Mesenchymal stem cell (in vitro differentiated cells and primary cell): ENCODE results near the gene ZFYVE27.

ENCODE experiments used
- DNase-seq: peaks from one replicate; pipeline ENCODE4 v3.0.0-alpha.2; 2013
- H2AFZ ChIP-seq: one replicate; pipeline ENCODE4 v1.6.1; 2013; ENCODE audit warnings: low read depth, mild to moderate bottlenecking, control low read depth, inconsistent platforms, low read length, moderate library complexity
- H2AK5ac ChIP-seq: 2 replicates; pipeline ENCODE4 v1.6.1; 2013; ENCODE audit warnings: low read length, moderate library complexity, mild to moderate bottlenecking, inconsistent platforms; ENCODE audit not compliant: severe bottlenecking
- H2BK120ac ChIP-seq: one replicate; pipeline ENCODE4 v1.6.1; 2013; ENCODE audit warnings: low read depth, mild to moderate bottlenecking, inconsistent platforms, low read length, moderate library complexity
- H2BK12ac ChIP-seq, 2 experiments: one replicate each; pipeline ENCODE4 v1.6.1; 2013; ENCODE audit warnings: inconsistent platforms in 2 of 2, low read length in 2 of 2, mild to moderate bottlenecking in 2 of 2, moderate library complexity in 2 of 2, control low read depth in 1 of 2
- H2BK15ac ChIP-seq: one replicate; pipeline ENCODE4 v1.6.1; 2013; ENCODE audit warnings: mild to moderate bottlenecking, low read depth, inconsistent platforms; ENCODE audit not compliant: poor library complexity, severe bottlenecking
- H2BK5ac ChIP-seq: 2 replicates; pipeline ENCODE4 v1.6.1; 2013; ENCODE audit warnings: low read depth, mild to moderate bottlenecking, low read length, control low read depth, inconsistent platforms; ENCODE audit not compliant: poor library complexity, severe bottlenecking
- H3K14ac ChIP-seq, 2 experiments: one replicate each; pipeline ENCODE4 v1.6.1; 2013; ENCODE audit warnings: inconsistent platforms in 2 of 2, low read length in 2 of 2, control low read depth in 1 of 2, mild to moderate bottlenecking in 1 of 2, moderate library complexity in 1 of 2
- H3K18ac ChIP-seq, 2 experiments: one replicate each; pipeline ENCODE4 v1.6.1; 2013; ENCODE audit warnings: inconsistent platforms in 2 of 2, low read length in 2 of 2, control low read depth in 1 of 2, low read depth in 1 of 2, mild to moderate bottlenecking in 1 of 2
- H3K23ac ChIP-seq, 2 experiments: one replicate each; pipeline ENCODE4 v1.6.1; 2013; ENCODE audit warnings: inconsistent platforms in 2 of 2, low read length in 2 of 2, mild to moderate bottlenecking in 2 of 2, moderate library complexity in 2 of 2, control low read depth in 1 of 2
- H3K27ac ChIP-seq: 2 replicates; pipeline ENCODE4 v1.5.1; 2013; ENCODE audit warnings: mild to moderate bottlenecking, moderate library complexity, low read length, control low read depth, inconsistent platforms; ENCODE audit not compliant: poor library complexity, severe bottlenecking
- H3K27me3 ChIP-seq, 2 experiments: 2 replicates each; pipeline versions ENCODE4 v1.6.1 to v1.7.0; 2013; ENCODE audit warnings: low read length in 2 of 2, mild to moderate bottlenecking in 2 of 2, moderate library complexity in 2 of 2, control low read depth in 1 of 2, inconsistent platforms in 1 of 2; ENCODE audit not compliant: control insufficient read depth in 1 of 2, insufficient read depth in 1 of 2
- H3K36me3 ChIP-seq, 2 experiments: 2 replicates each; pipeline versions ENCODE4 v1.6.1 to v1.7.0; 2013; ENCODE audit warnings: low read length in 2 of 2, control low read depth in 1 of 2, inconsistent platforms in 1 of 2, low read depth in 1 of 2, mild to moderate bottlenecking in 1 of 2; ENCODE audit not compliant: insufficient read depth in 2 of 2, control insufficient read depth in 1 of 2
- H3K4ac ChIP-seq, 2 experiments: one replicate each; pipeline ENCODE4 v1.6.1; 2013; ENCODE audit warnings: inconsistent platforms in 2 of 2, low read length in 2 of 2, mild to moderate bottlenecking in 2 of 2, moderate library complexity in 2 of 2, control low read depth in 1 of 2, low read depth in 1 of 2
- H3K4me1 ChIP-seq: 2 replicates; pipeline ENCODE4 v1.6.1; 2013; ENCODE audit warnings: low read depth, low read length, control low read depth; ENCODE audit not compliant: control insufficient read depth, insufficient read depth
- H3K4me2 ChIP-seq: 2 replicates; pipeline ENCODE4 v1.6.1; 2013; ENCODE audit warnings: low read length, mild to moderate bottlenecking, inconsistent platforms; ENCODE audit not compliant: poor library complexity, severe bottlenecking
- H3K4me3 ChIP-seq, 2 experiments: 2 replicates each; pipeline versions ENCODE4 v1.5.1 to v1.7.0; 2013; ENCODE audit warnings: low read length in 2 of 2, mild to moderate bottlenecking in 2 of 2, control low read depth in 1 of 2, low read depth in 1 of 2; ENCODE audit not compliant: insufficient read depth in 1 of 2
- H3K79me1 ChIP-seq: replicated peaks from 2 replicates; pipeline ENCODE4 v1.6.1; 2013; ENCODE audit warnings: mild to moderate bottlenecking, control low read depth, low read length, inconsistent platforms; ENCODE audit not compliant: poor library complexity, severe bottlenecking
- H3K9ac ChIP-seq: 2 replicates; pipeline ENCODE4 v1.7.0; 2013; ENCODE audit warnings: mild to moderate bottlenecking, low read length, moderate library complexity
- H3K9me3 ChIP-seq: 2 replicates; pipeline ENCODE4 v1.7.0; 2013; ENCODE audit warnings: mild to moderate bottlenecking, low read length; ENCODE audit not compliant: control insufficient read depth
- H4K8ac ChIP-seq: one replicate; pipeline ENCODE4 v1.6.1; 2013; ENCODE audit warnings: inconsistent platforms, mild to moderate bottlenecking, low read length, moderate library complexity
- H4K91ac ChIP-seq: one replicate; pipeline ENCODE4 v1.6.1; 2013; ENCODE audit warnings: mild to moderate bottlenecking, low read length, inconsistent platforms
- WGBS: methylation state at CpG from one replicate; pipeline ENCODE4 v1.1.7; 2013; ENCODE audit warnings: mixed read lengths; 5-methylcytosine and 5-hydroxymethylcytosine counted together

ZFYVE27 gene

DNA sequence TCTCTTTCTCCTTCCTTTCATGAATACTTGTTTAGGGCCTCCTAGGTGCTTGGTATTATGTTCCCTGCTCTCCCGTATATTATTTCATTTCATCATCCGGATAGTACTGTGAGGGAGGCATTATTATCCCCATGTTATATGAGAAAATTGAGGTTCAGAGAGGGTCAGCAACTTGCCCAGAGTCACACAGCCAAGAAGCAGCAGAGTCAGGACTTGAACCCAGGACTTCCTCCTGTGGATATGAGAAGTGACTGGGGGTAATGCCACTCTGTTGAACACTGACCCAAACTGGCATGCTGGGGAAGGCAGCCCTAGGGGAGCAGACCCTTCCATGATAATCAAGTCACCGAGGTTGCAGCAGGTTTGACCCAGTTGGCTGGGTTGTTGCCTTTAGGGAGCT lies 43.0 kb downstream of the ZFYVE27 start:
- H3K4me3 ChIP-seq: no peak overlapping the region
- no peak overlapping the region for H4K8ac ChIP-seq
- H4K91ac ChIP-seq: no peak overlapping the region
- H3K4me1 ChIP-seq: peaks cover 20% of the 10 kb centered on the region
- no peak overlapping the region for H2BK12ac ChIP-seq
- H3K4ac ChIP-seq: no peak overlapping the region
- no peak for DNase-seq
- H3K18ac ChIP-seq: no peak overlapping the region
- no peak overlapping the region for H2BK5ac ChIP-seq
- no peak overlapping the region for H3K27ac ChIP-seq
- H3K79me1 ChIP-seq: no peaks in the 10 kb centered on the region
- H3K23ac ChIP-seq: no peak overlapping the region
- no peak overlapping the region for H3K14ac ChIP-seq
- no peaks in the 10 kb centered on the region for H3K36me3 ChIP-seq
- H2AK5ac ChIP-seq: no peak overlapping the region
- H2BK15ac ChIP-seq: no peak overlapping the region
- 91% methylated on average over 2 of the region's 3 CpGs for WGBS
- no peak overlapping the region for H3K9ac ChIP-seq
- H3K4me2 ChIP-seq: no peak overlapping the region
- no peaks in the 10 kb centered on the region for H3K9me3 ChIP-seq
- no peak overlapping the region for H2AFZ ChIP-seq
- H3K27me3 ChIP-seq: peaks cover 0 to 33% of the 10 kb centered on the region in 2 experiments
- H2BK120ac ChIP-seq: no peak overlapping the region

DNA sequence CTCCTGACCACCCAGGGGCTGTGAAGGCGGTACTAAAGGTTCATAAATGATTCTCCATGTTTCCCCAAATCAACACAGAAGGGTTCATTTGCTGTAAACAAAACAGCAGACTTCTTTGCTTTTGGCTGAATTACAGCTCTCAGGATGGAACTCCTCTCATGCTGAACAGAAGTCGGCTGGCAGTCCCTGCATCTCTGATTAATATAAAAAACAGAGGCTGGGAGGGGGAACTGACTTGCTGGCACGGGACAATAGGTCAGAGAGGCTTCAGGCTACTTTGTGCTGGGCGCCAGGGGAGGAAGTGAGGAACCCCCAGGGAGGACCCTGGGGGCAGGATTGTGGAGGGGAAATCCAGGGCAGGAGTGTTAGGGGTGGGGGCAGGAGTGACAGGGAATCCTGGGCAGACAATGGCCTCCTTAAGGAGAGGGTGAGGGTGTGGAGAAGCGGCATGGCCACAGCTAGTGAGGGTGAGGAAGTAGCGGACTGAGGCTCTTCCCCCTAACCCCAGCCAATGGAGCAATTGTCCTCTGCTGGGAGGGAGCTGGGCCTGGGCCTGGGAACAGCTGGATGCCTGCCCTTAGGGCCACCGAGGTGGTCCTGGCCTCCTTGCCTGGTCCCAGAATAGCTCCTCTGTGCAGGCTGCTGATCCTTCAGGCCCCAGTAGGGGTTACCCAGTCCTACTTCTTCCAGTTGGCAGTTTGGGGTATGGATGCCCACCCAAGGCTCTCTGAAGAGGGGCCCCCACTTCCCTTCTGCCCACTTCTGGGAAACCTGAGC lies 44.1 kb downstream of the ZFYVE27 start:
- H2AFZ ChIP-seq: no peak overlapping the region
- H2BK5ac ChIP-seq: no peak overlapping the region
- no peak overlapping the region for H2BK12ac ChIP-seq
- no peak overlapping the region for H2AK5ac ChIP-seq
- no peak overlapping the region for H3K18ac ChIP-seq
- no peak overlapping the region for H4K8ac ChIP-seq
- no peak for DNase-seq
- no peak overlapping the region for H3K9ac ChIP-seq
- H3K36me3 ChIP-seq: no peaks in the 10 kb centered on the region
- H3K4ac ChIP-seq: no peak overlapping the region
- no peaks in the 10 kb centered on the region for H3K9me3 ChIP-seq
- H3K23ac ChIP-seq: no peak overlapping the region
- no peak overlapping the region for H3K4me2 ChIP-seq
- H3K27ac ChIP-seq: no peak overlapping the region
- peaks cover 20% of the 10 kb centered on the region for H3K4me1 ChIP-seq
- H2BK15ac ChIP-seq: no peak overlapping the region
- no peak overlapping the region for H2BK120ac ChIP-seq
- H3K27me3 ChIP-seq: peaks cover 0 to 29% of the 10 kb centered on the region in 2 experiments
- no peaks in the 10 kb centered on the region for H3K79me1 ChIP-seq
- WGBS: 50% methylated on average over 7 of the region's 7 CpGs
- H3K4me3 ChIP-seq: no peak overlapping the region
- no peak overlapping the region for H3K14ac ChIP-seq
- no peak overlapping the region for H4K91ac ChIP-seq

DNA sequence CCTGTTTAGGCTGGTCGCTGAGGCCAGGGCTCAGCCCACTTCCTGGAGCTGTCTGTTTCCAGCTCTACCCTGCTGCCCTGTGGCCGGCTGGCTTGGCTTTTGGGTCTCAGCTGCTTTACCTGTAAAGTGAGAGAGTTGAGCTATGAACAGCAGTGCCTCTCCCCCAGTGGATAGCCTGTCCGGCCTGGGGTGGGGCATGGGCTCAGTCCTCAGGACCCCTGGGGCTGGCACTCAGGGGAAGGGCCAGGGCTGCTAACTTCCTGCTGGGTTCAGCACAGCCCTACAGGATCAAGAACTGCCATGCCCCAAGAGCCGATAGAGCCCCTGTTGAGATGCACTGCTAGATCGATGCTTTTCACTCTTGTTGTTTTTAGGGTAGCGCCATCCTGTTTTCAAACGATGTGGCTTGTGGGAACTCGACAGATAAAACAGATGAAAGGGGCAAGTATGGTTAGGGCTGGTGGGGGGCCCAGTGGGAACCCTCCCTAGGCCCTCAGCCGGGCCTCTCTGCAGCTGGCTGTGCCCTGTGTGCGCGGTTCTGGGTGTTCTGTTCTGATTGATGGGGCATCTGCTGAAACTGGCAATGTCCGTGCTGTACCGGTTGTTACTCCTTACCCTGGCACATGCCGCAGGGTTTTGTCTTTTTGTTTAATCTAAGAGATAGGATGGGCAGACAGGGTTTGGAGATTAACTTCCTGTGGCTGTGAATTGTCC lies 44.8 kb downstream of the ZFYVE27 start:
- Histone ChIP-seq H3K36me3 (no peaks in the 10 kb centered on the region), H3K9me3 (no peaks in the 10 kb centered on the region), H2BK12ac (no peak overlapping the region), H3K14ac (no peak overlapping the region), H3K4me2 (no peak overlapping the region), H2BK5ac (no peak overlapping the region), H3K4ac (no peak overlapping the region), H3K4me1 (peaks cover 20% of the 10 kb centered on the region), H2AK5ac (no peak overlapping the region), H3K27ac (no peak overlapping the region), H4K91ac (no peak overlapping the region), H2BK15ac (no peak overlapping the region), H3K23ac (no peak overlapping the region), H3K79me1 (no peaks in the 10 kb centered on the region), H2BK120ac (no peak overlapping the region), H3K18ac (peak overlapping the region in 1 of 2 experiments; percentile 24), H3K9ac (no peak overlapping the region), H3K27me3 (peaks cover 5 to 37% of the 10 kb centered on the region in 2 experiments), H3K4me3 (no peak overlapping the region), H2AFZ (no peak overlapping the region), H4K8ac (no peak overlapping the region)
- WGBS: 45% methylated on average over 14 of the region's 14 CpGs
- DNase-seq: no peak

- Histone ChIP-seq H2AFZ (no peak overlapping the region), H3K14ac (no peak overlapping the region), H4K8ac (no peak overlapping the region), H3K18ac (no peak overlapping the region), H2BK120ac (no peak overlapping the region), H3K9ac (no peak overlapping the region), H3K27me3 (peaks cover 13 to 45% of the 10 kb centered on the region in 2 experiments), H3K9me3 (no peaks in the 10 kb centered on the region), H4K91ac (no peak overlapping the region), H2AK5ac (no peak overlapping the region), H2BK15ac (no peak overlapping the region), H3K4me3 (no peak overlapping the region), H3K23ac (no peak overlapping the region), H3K79me1 (no peaks in the 10 kb centered on the region), H3K4me2 (no peak overlapping the region), H3K36me3 (no peaks in the 10 kb centered on the region), H2BK5ac (no peak overlapping the region), H3K4me1 (peaks cover 16% of the 10 kb centered on the region), H3K4ac (no peak overlapping the region), H3K27ac (no peak overlapping the region), H2BK12ac (no peak overlapping the region)
- no peak for DNase-seq
- WGBS: 67% methylated on average over 8 of the region's 11 CpGs
Observed at GRCh38 chr10:97782455-97783228, 45.7 kb downstream of the ZFYVE27 start.
